SK-N-SH (cell line): Measurements from ENCODE around the gene APH1A. TPM values are rescaled to one million over a fixed set of nuclear protein-coding genes. Genes with fewer than 3 reads are reported as not detected.

ENCODE experiments used
- CTCF ChIA-PET: fragments of 300-600, 350-600 bp; formaldehyde crosslinking; extraction: SDS; loops from one replicate; lab custom pipeline; 2021; lab: Yijun Ruan, JAX
- POLR2A ChIA-PET: fragments of 350-600 bp; sonication (Branson Sonifier 250); formaldehyde crosslinking; extraction: SDS; loops from one replicate; lab custom pipeline; 2020; ENCODE audit warnings: antibody characterized with exemption, inconsistent platforms; lab: Yijun Ruan, JAX
- DNase-seq: peaks from one replicate; pipeline ENCODE4 v3.0.0; 2012
- H2AFZ ChIP-seq: fragments of 200-600 bp; sonication (generic); 2 replicates; pipeline ENCODE4 v1.8.1; 2016; ENCODE audit warnings: antibody characterized with exemption, mild to moderate bottlenecking, low read depth
- H3F3A ChIP-seq: fragments of 200-600 bp; sonication (generic); replicated peaks from 2 replicates; pipeline ENCODE3; 2016; ENCODE audit warnings: antibody characterized with exemption, mild to moderate bottlenecking; ENCODE audit not compliant: insufficient read depth
- H3K27ac ChIP-seq, 2 experiments: fragments of 200-500 bp in 1 of 2; fragments of 200-600 bp in 1 of 2; sonication (Bioruptor generic) in 1 of 2; sonication (generic), shearing (Covaris generic) in 1 of 2; 2 replicates each; pipeline versions ENCODE4 v1.5.1 to v1.6.1; 2014 to 2016; ENCODE audit warnings: low read depth in 2 of 2, inconsistent platforms in 1 of 2, low read length in 1 of 2, mild to moderate bottlenecking in 1 of 2, mixed read lengths in 1 of 2
- H3K27me3 ChIP-seq: fragments of 200-600 bp; sonication (generic), shearing (Covaris generic); 2 replicates; pipeline ENCODE4 v1.6.1; 2016; ENCODE audit warnings: mixed run types; ENCODE audit not compliant: insufficient read depth
- H3K36me3 ChIP-seq, 2 experiments: fragments of 200-500 bp in 1 of 2; fragments of 200-600 bp in 1 of 2; sonication (Bioruptor generic) in 1 of 2; sonication (generic) in 1 of 2; replicated peaks in 1 of 2; 2 replicates each; pipeline versions ENCODE3 to v1.5.1; 2014 to 2016; ENCODE audit warnings: low read length in 1 of 2, mild to moderate bottlenecking in 1 of 2; ENCODE audit not compliant: insufficient read depth in 2 of 2, control insufficient read depth in 1 of 2
- H3K4me1 ChIP-seq, 2 experiments: fragments of 200-500 bp in 1 of 2; fragments of 200-600 bp in 1 of 2; sonication (Bioruptor generic) in 1 of 2; sonication (generic), shearing (Covaris generic) in 1 of 2; 2 replicates each; pipeline versions ENCODE4 v1.5.1 to v1.6.1; 2014 to 2016; ENCODE audit warnings: low read depth in 1 of 2, low read length in 1 of 2, mixed run types in 1 of 2; ENCODE audit not compliant: insufficient read depth in 2 of 2, control insufficient read depth in 1 of 2
- H3K4me2 ChIP-seq: fragments of 200-600 bp; sonication (generic), shearing (Covaris generic); 2 replicates; pipeline ENCODE4 v1.6.1; 2017; ENCODE audit warnings: mixed run types
- H3K4me3 ChIP-seq, 2 experiments: fragments of 200-500 bp in 1 of 2; fragments of 200-600 bp in 1 of 2; sonication (Bioruptor generic) in 1 of 2; sonication (generic), shearing (Covaris generic) in 1 of 2; 2 replicates each; pipeline versions ENCODE4 v1.5.1 to v1.8.1; 2014 to 2016; ENCODE audit warnings: low read depth in 2 of 2, inconsistent platforms in 1 of 2, low read length in 1 of 2, mild to moderate bottlenecking in 1 of 2, mixed read lengths in 1 of 2, moderate library complexity in 1 of 2
- H3K79me2 ChIP-seq: fragments of 200-600 bp; sonication (generic); 2 replicates; pipeline ENCODE4 v1.8.1; 2017; ENCODE audit warnings: mild to moderate bottlenecking; ENCODE audit not compliant: insufficient read depth
- H3K9ac ChIP-seq: fragments of 200-600 bp; sonication (generic); 2 replicates; pipeline ENCODE4 v1.6.1; 2017; ENCODE audit warnings: mixed run types
- H3K9me2 ChIP-seq: fragments of 200-600 bp; sonication (generic); 2 replicates; pipeline ENCODE4 v1.6.1; 2017; ENCODE audit warnings: mixed run types
- H3K9me3 ChIP-seq: fragments of 200-600 bp; sonication (generic); 2 replicates; pipeline ENCODE4 v1.6.1; 2017; ENCODE audit warnings: mixed run types, mild to moderate bottlenecking, moderate library complexity
- H4K20me1 ChIP-seq: fragments of 200-600 bp; sonication (generic); 2 replicates; pipeline ENCODE4 v1.6.1; 2017; ENCODE audit warnings: mild to moderate bottlenecking, mixed run types; ENCODE audit not compliant: insufficient read depth
- CTCF ChIP-seq: fragments of 200-600 bp; sonication (generic); IDR thresholded peaks from 2 replicates; pipeline ENCODE4 v1.6.1; 2017; ENCODE audit warnings: antibody characterized with exemption, mild to moderate bottlenecking, moderate library complexity
- EP300 ChIP-seq, 2 experiments: IDR thresholded peaks; 2 replicates each; pipeline versions ENCODE4 v1.4.0 to v1.6.1; 2012; ENCODE audit warnings: borderline replicate concordance in 1 of 2, low read depth in 1 of 2, low read length in 1 of 2
- EZH2phosphoT487 ChIP-seq: fragments of 200-600 bp; sonication (generic); IDR thresholded peaks from 2 replicates; pipeline ENCODE4 v1.6.1; 2017; ENCODE audit warnings: low read depth, mixed run types, mild to moderate bottlenecking, antibody characterized with exemption, moderate library complexity, borderline replicate concordance
- FOSL2 ChIP-seq: IDR thresholded peaks from 2 replicates; pipeline ENCODE4 v1.4.0; 2012; ENCODE audit warnings: low read depth, mild to moderate bottlenecking, moderate library complexity, borderline replicate concordance
- FOXJ3 ChIP-seq: sonication (generic); formaldehyde crosslinking; IDR thresholded peaks from 2 replicates; pipeline ENCODE4 v1.5.1; 2020; ENCODE audit warnings: mild to moderate bottlenecking, missing genetic modification reagents
- FOXM1 ChIP-seq: IDR thresholded peaks from 2 replicates; pipeline ENCODE4 v1.4.0; 2012; ENCODE audit warnings: low read depth, mild to moderate bottlenecking
- GATA2 ChIP-seq: sonication (generic); formaldehyde crosslinking; IDR thresholded peaks from 2 replicates; pipeline ENCODE4 v1.5.0; 2020; ENCODE audit warnings: mild to moderate bottlenecking, missing genetic modification reagents
- MEF2A ChIP-seq: IDR thresholded peaks from 2 replicates; pipeline ENCODE4 v1.4.0; 2012; ENCODE audit warnings: low read depth, borderline replicate concordance
- MXI1 ChIP-seq: IDR thresholded peaks from 2 replicates; pipeline ENCODE4 v1.6.1; 2012; ENCODE audit warnings: mild to moderate bottlenecking, low read depth, low read length, improper control_type of control experiment
- PBX3 ChIP-seq: IDR thresholded peaks from 2 replicates; pipeline ENCODE4; 2012
- POLR2AphosphoS5 ChIP-seq: IDR thresholded peaks from 2 replicates; pipeline ENCODE4 v1.6.1; 2012; ENCODE audit warnings: low read depth, low read length
- RCOR1 ChIP-seq: fragments of 150-350 bp; IDR thresholded peaks from 2 replicates; pipeline ENCODE4 v1.6.1; 2017; ENCODE audit warnings: antibody characterized with exemption, low read length
- RFX5 ChIP-seq: IDR thresholded peaks from 2 replicates; pipeline ENCODE4 v1.6.1; 2012; ENCODE audit warnings: mild to moderate bottlenecking, improper control_type of control experiment, low read length
- SIN3A ChIP-seq: IDR thresholded peaks from 2 replicates; pipeline ENCODE4 v1.6.1; 2012; ENCODE audit warnings: low read depth, mild to moderate bottlenecking, low read length, moderate library complexity, borderline replicate concordance
- SMC3 ChIP-seq: IDR thresholded peaks from 2 replicates; pipeline ENCODE4 v1.6.1; 2012; ENCODE audit warnings: low read depth, low read length, improper control_type of control experiment
- TAF1 ChIP-seq: IDR thresholded peaks from 2 replicates; pipeline ENCODE4 v1.6.1; 2012; ENCODE audit warnings: low read depth, mild to moderate bottlenecking, low read length, moderate library complexity, borderline replicate concordance
- TCF12 ChIP-seq: IDR thresholded peaks from 2 replicates; pipeline ENCODE4 v1.4.0; 2012
- USF2 ChIP-seq: fragments of 150-350 bp; IDR thresholded peaks from 2 replicates; pipeline ENCODE4 v1.6.1; 2017; ENCODE audit warnings: antibody characterized with exemption, low read length, low read depth, borderline replicate concordance
- ZBTB33 ChIP-seq: IDR thresholded peaks from 2 replicates; pipeline ENCODE4 v1.4.0; 2012; ENCODE audit warnings: low read depth, borderline replicate concordance
- WGBS: methylation state at CpG from one replicate; pipeline ENCODE4 v1.1.6; 2017; ENCODE audit warnings: low lambda C conversion rate; 5-methylcytosine and 5-hydroxymethylcytosine counted together
- polyA plus RNA-seq, 3 experiments: library from polyadenylated mRNA; depleted of rRNA; stranded (reverse); fragments of >200 nt; gene quantifications; 2 replicates each; pipeline ENCODE4 v1.2.3, GENCODE V29; 2012

Gene APH1A
- polyA plus RNA-seq, 1 of the 3 experiments (the other 2 are of a cell fraction), result 175 TPM

GRCh38 chr1:150227228-150227627 is 41.6 kb downstream of the APH1A start:
- Histone ChIP-seq H2AFZ (no peak overlapping the region), H3K79me2 (peaks cover 38% of the 10 kb centered on the region), H3K4me3 (no peak overlapping the region), H3K27ac (no peak overlapping the region), H3K27me3 (no peaks in the 10 kb centered on the region), H3F3A (peaks cover 3% of the 10 kb centered on the region), H3K4me1 (no peaks in the 10 kb centered on the region), H3K9ac (no peak overlapping the region), H3K4me2 (no peak overlapping the region), H3K9me3 (no peaks in the 10 kb centered on the region), H3K36me3 (peaks cover 32 to 76% of the 10 kb centered on the region in 2 experiments), H4K20me1 (no peaks in the 10 kb centered on the region), H3K9me2 (no peaks in the 10 kb centered on the region)
- no peak for DNase-seq
- CTCF ChIA-PET, result no interaction called here
- POLR2A ChIA-PET, result no interaction called here
- no peak for TF ChIP-seq FOXJ3 (CRISPR knock-in tag)
- no peak for TF ChIP-seq PBX3

- POLR2A ChIA-PET, result no interaction called here
- Histone ChIP-seq H3K4me3 (no peak overlapping the region), H3K27ac (no peak overlapping the region), H3K9me2 (no peaks in the 10 kb centered on the region), H3K79me2 (peaks cover 30% of the 10 kb centered on the region), H3K4me1 (no peaks in the 10 kb centered on the region), H3K9me3 (no peaks in the 10 kb centered on the region), H3K4me2 (no peak overlapping the region), H3K9ac (no peak overlapping the region), H3F3A (peaks cover 3% of the 10 kb centered on the region), H4K20me1 (no peaks in the 10 kb centered on the region), H2AFZ (no peak overlapping the region), H3K27me3 (no peaks in the 10 kb centered on the region), H3K36me3 (peaks cover 32 to 76% of the 10 kb centered on the region in 2 experiments)
- CTCF ChIA-PET, result interaction anchor here (1.6 kb wide), 1 partner anchor 29 kb away, joined by 4 read pairs; no protein-coding TSS in a partner anchor
- 97% methylated on average over 2 of the region's 2 CpGs for WGBS
- TF ChIP-seq GATA2, result no peak
- no peak for TF ChIP-seq RCOR1
- TF ChIP-seq FOSL2, result no peak
- no peak for TF ChIP-seq TAF1
- TF ChIP-seq POLR2AphosphoS5, result no peak
- no peak for TF ChIP-seq USF2
- no peak for TF ChIP-seq SMC3
- TF ChIP-seq FOXM1, result no peak
- no peak for TF ChIP-seq ZBTB33
- TF ChIP-seq SIN3A, result no peak
- no peak for TF ChIP-seq MEF2A
- TF ChIP-seq EP300 (IDR thresholded peaks at IDR 0.05; ENCODE audit: borderline replicate concordance in 1 of 2, low read depth in 1 of 2, low read length in 1 of 2), result no peak
- no peak for TF ChIP-seq TCF12
- TF ChIP-seq EZH2phosphoT487, result no peak
- TF ChIP-seq RFX5, result no peak
- no peak for TF ChIP-seq MXI1
- TF ChIP-seq CTCF, result no peak
- DNase-seq, result no peak
Observed at GRCh38 chr1:150226486-150226885, 42.3 kb downstream of the APH1A start.
